Head of caudate nucleus (tissue), 42 donors: ENCODE measurements around the gene NUDT4B.
"Not testable (repeated sequence)": the region's sequence is repeated elsewhere in the genome, so short reads cannot be mapped to it uniquely, and the experiment has no call there.

Experiments used
- DNase-seq, 42 donors: peaks; one replicate each; pipeline versions ENCODE4 v3.0.0 to v3.0.0-alpha.2; 2020 to 2021; ENCODE audit warnings: mixed read lengths in 7 of 42
- intact Hi-C: fragments of 100-400 bp; cut with DNase I; formaldehyde crosslinking; loops from one replicate; pipeline ENCODE4 v1.15.0; 2022

Gene NUDT4B

GRCh38 chr1:148733585-148734310 lies 14.8 kb upstream of the NUDT4B start:
- DNase-seq, intact Hi-C loops: not testable (repeated sequence)

- DNase-seq, intact Hi-C loops: not testable (repeated sequence)
These were observed 14.3 kb upstream of the NUDT4B start for GRCh38 chr1:148734311-148734662.

GRCh38 chr1:148735538-148735937 lies 13.0 kb upstream of the NUDT4B start:
- intact Hi-C loops, DNase-seq: not testable (repeated sequence)

- DNase-seq, intact Hi-C loops: not testable (repeated sequence)
These were observed 9.9 kb upstream of the NUDT4B start for GRCh38 chr1:148738667-148739066.

GRCh38 chr1:148743200-148743599 lies 5.4 kb upstream of the NUDT4B start:
- intact Hi-C loops, DNase-seq: not testable (repeated sequence)

- DNase-seq, intact Hi-C loops: not testable (repeated sequence)
These were observed 4.6 kb upstream of the NUDT4B start for GRCh38 chr1:148743726-148744720.

- intact Hi-C loops, DNase-seq: not testable (repeated sequence)
These were observed 734 bp downstream of the NUDT4B start for GRCh38 chr1:148749335-148749681.

GRCh38 chr1:148756231-148756630 lies 7.7 kb downstream of the NUDT4B start:
- DNase-seq, intact Hi-C loops: not testable (repeated sequence)

GRCh38 chr1:148757446-148757845 lies 8.9 kb downstream of the NUDT4B start:
- DNase-seq, intact Hi-C loops: not testable (repeated sequence)

GRCh38 chr1:148758412-148758811 lies 9.8 kb downstream of the NUDT4B start:
- intact Hi-C loops, DNase-seq: not testable (repeated sequence)

GRCh38 chr1:148758925-148759324 lies 10.4 kb downstream of the NUDT4B start:
- intact Hi-C loops, result not testable (repeated sequence)

GRCh38 chr1:148759749-148760148 lies 11.2 kb downstream of the NUDT4B start:
- intact Hi-C loops, result not testable (repeated sequence)
- DNase-seq, result peak in 23 of 42 donors; percentile 0 to 38 (median 7)

More at GRCh38 chr1:148758925-148759324, 10.4 kb downstream of the NUDT4B start:
- not testable (repeated sequence) for DNase-seq

GRCh38 chr1:148760206-148760605 lies 11.6 kb downstream of the NUDT4B start:
- intact Hi-C loops, DNase-seq: not testable (repeated sequence)

GRCh38 chr1:148761360-148761759 lies 12.8 kb downstream of the NUDT4B start:
- intact Hi-C loops, result not testable (repeated sequence)

GRCh38 chr1:148765238-148766019 lies 16.9 kb downstream of the NUDT4B start:
- DNase-seq, intact Hi-C loops: not testable (repeated sequence)

More at GRCh38 chr1:148761360-148761759, 12.8 kb downstream of the NUDT4B start:
- not testable (repeated sequence) for DNase-seq

- DNase-seq, intact Hi-C loops: not testable (repeated sequence)
These were observed 20.0 kb downstream of the NUDT4B start for GRCh38 chr1:148768541-148768940.

GRCh38 chr1:148769495-148769894 lies 20.9 kb downstream of the NUDT4B start:
- intact Hi-C loops, DNase-seq: not testable (repeated sequence)

- intact Hi-C loops, DNase-seq: not testable (repeated sequence)
These were observed 25.1 kb downstream of the NUDT4B start for GRCh38 chr1:148773690-148774089.

GRCh38 chr1:148774102-148774501 lies 25.5 kb downstream of the NUDT4B start:
- DNase-seq, intact Hi-C loops: not testable (repeated sequence)
